ENCODE measurements around the gene SOX6.

- no peak for TF ChIP-seq CTCF (conservative IDR thresholded peaks at IDR 0.05)
- TF ChIP-seq EZH2 (IDR thresholded peaks at IDR 0.05; ENCODE audit: low read depth) = no peak
Observed at GRCh38 chr11:16217631-16218030, 138.7 kb downstream of the SOX6 start.
